HepG2 (cell line): Measurements from ENCODE around the gene HCRTR1. TPM values are rescaled to one million over a fixed set of nuclear protein-coding genes. Genes with fewer than 3 reads are reported as not detected.

Source experiments
- FOSL1 ChIP-seq: sonication (generic); formaldehyde crosslinking; IDR thresholded peaks from 2 replicates; pipeline ENCODE4 v1.9.0; 2021; ENCODE audit warnings: missing genetic modification reagents, borderline replicate concordance
- FOSL2 ChIP-seq: sonication (generic); formaldehyde crosslinking; IDR thresholded peaks from 2 replicates; pipeline ENCODE4 v1.4.0; 2020; ENCODE audit warnings: missing genetic modification reagents
- HOXA5 ChIP-seq: sonication (generic); formaldehyde crosslinking; IDR thresholded peaks from 2 replicates; pipeline ENCODE4 v1.4.0; 2020; ENCODE audit warnings: missing genetic modification reagents
- MAFF ChIP-seq: IDR thresholded peaks from 2 replicates; pipeline ENCODE4 v1.6.1; 2011; ENCODE audit warnings: low read depth, low read length, improper control_type of control experiment
- MAZ ChIP-seq, 2 experiments: sonication (generic) in 1 of 2; formaldehyde crosslinking in 1 of 2; IDR thresholded peaks; 2 replicates each; pipeline versions ENCODE4 v1.5.0 to v1.6.1; 2012 to 2020; ENCODE audit warnings: low read depth in 2 of 2, mild to moderate bottlenecking in 2 of 2, borderline replicate concordance in 1 of 2, improper control_type of control experiment in 1 of 2, low read length in 1 of 2, missing genetic modification reagents in 1 of 2, moderate library complexity in 1 of 2
- NFE2 ChIP-seq: sonication (generic); formaldehyde crosslinking; IDR thresholded peaks from 2 replicates; pipeline ENCODE4 v1.4.0; 2020; ENCODE audit warnings: missing genetic modification reagents
- RAD21 ChIP-seq: fragments of 450-650 bp; formaldehyde crosslinking; IDR thresholded peaks from 2 replicates; pipeline ENCODE4 v1.5.0; 2020; ENCODE audit warnings: mild to moderate bottlenecking
- RELA ChIP-seq: sonication (generic); formaldehyde crosslinking; IDR thresholded peaks from 2 replicates; pipeline ENCODE4 v1.4.0; 2020; ENCODE audit warnings: missing genetic modification reagents
- SAFB2 ChIP-seq: sonication (generic); formaldehyde crosslinking; IDR thresholded peaks from 2 replicates; pipeline ENCODE4 v1.5.1; 2020; ENCODE audit warnings: missing genetic modification reagents, low read depth, mild to moderate bottlenecking, borderline replicate concordance
- SMC3 ChIP-seq: IDR thresholded peaks from 2 replicates; pipeline ENCODE4 v1.6.1; 2011; ENCODE audit warnings: low read length, improper control_type of control experiment
- STAT5B ChIP-seq: sonication (generic); formaldehyde crosslinking; IDR thresholded peaks from 2 replicates; pipeline ENCODE4 v1.4.0; 2020; ENCODE audit warnings: missing genetic modification reagents
- ZBTB1 ChIP-seq: sonication (generic); formaldehyde crosslinking; IDR thresholded peaks from 2 replicates; pipeline ENCODE4 v1.4.0; 2020; ENCODE audit warnings: missing genetic modification reagents, borderline replicate concordance
- ZNF350 ChIP-seq: sonication (generic); formaldehyde crosslinking; IDR thresholded peaks from 2 replicates; pipeline ENCODE4 v1.4.0; 2020; ENCODE audit warnings: mild to moderate bottlenecking, low read depth, missing genetic modification reagents, borderline replicate concordance
- ZNF446 ChIP-seq: sonication (generic); formaldehyde crosslinking; IDR thresholded peaks from 2 replicates; pipeline ENCODE4 v1.5.0; 2020; ENCODE audit warnings: mild to moderate bottlenecking, missing genetic modification reagents
- ZNF496 ChIP-seq: sonication (generic); formaldehyde crosslinking; IDR thresholded peaks from 2 replicates; pipeline ENCODE4 v1.8.1; 2023; ENCODE audit warnings: mild to moderate bottlenecking, moderate library complexity, missing genetic modification reagents; ENCODE audit not compliant: insufficient replicate concordance
- ZNF614 ChIP-seq: IDR thresholded peaks from 2 replicates; pipeline ENCODE4 v1.6.1; 2018; ENCODE audit warnings: missing biosample characterization, missing genetic modification reagents, inconsistent platforms, borderline replicate concordance
- ZZZ3 ChIP-seq: sonication (generic); formaldehyde crosslinking; IDR thresholded peaks from 2 replicates; pipeline ENCODE4 v1.4.0; 2020; ENCODE audit warnings: missing genetic modification reagents, mild to moderate bottlenecking, borderline replicate concordance
- polyA plus RNA-seq, 8 experiments: library from polyadenylated mRNA; depleted of rRNA in 3 of 8; stranded (reverse) in 7 of 8; unstranded in 1 of 8; fragments of >200 nt; fragmentation: Illumina TruSeq in 4 of 8; extraction: Trizol in 4 of 8; gene quantifications; 2 replicates each; pipeline versions ENCODE4 v1.2.1 to v1.2.3, GENCODE V29; 2011 to 2016; ENCODE audit warnings: low read depth in 4 of 8, missing spikeins in 1 of 8, mixed read lengths in 1 of 8; ENCODE audit not compliant: insufficient read depth in 1 of 8
- total RNA-seq, 5 experiments: library from RNA; depleted of rRNA; stranded (reverse); fragments of >200 nt; fragmentation: Illumina TruSeq; extraction: Trizol; gene quantifications; 2 replicates each; pipeline ENCODE4 v1.2.3, GENCODE V29; 2016; ENCODE audit warnings: low read depth in 1 of 5
- TF ChIP-seq, protein P1 (sequence below): sonication (generic); formaldehyde crosslinking; IDR thresholded peaks from 2 replicates; pipeline ENCODE4 v1.5.0; 2020; ENCODE audit warnings: missing genetic modification reagents
- TF ChIP-seq, protein P2 (sequence below): sonication (generic); formaldehyde crosslinking; IDR thresholded peaks from 2 replicates; pipeline ENCODE4 v1.8.0; 2022; ENCODE audit warnings: mild to moderate bottlenecking, missing genetic modification reagents
- TF ChIP-seq, protein P3 (sequence below): sonication (generic); formaldehyde crosslinking; IDR thresholded peaks from 2 replicates; pipeline ENCODE4 v1.5.0; 2020; ENCODE audit warnings: mild to moderate bottlenecking, missing genetic modification reagents
- TF ChIP-seq, protein P4 (sequence below): sonication (generic); formaldehyde crosslinking; IDR thresholded peaks from 2 replicates; pipeline ENCODE4 v1.4.0; 2020; ENCODE audit warnings: missing genetic modification reagents
- TF ChIP-seq, protein P5 (sequence below): IDR thresholded peaks from 2 replicates; pipeline ENCODE4 v1.6.1; 2012; ENCODE audit warnings: inconsistent platforms

Gene HCRTR1
- total and polyA plus RNA-seq, 2 of the 13 experiments (the other 11 are each of a cell fraction or from before 2014, with no cell fraction given) = not detected

DNA sequence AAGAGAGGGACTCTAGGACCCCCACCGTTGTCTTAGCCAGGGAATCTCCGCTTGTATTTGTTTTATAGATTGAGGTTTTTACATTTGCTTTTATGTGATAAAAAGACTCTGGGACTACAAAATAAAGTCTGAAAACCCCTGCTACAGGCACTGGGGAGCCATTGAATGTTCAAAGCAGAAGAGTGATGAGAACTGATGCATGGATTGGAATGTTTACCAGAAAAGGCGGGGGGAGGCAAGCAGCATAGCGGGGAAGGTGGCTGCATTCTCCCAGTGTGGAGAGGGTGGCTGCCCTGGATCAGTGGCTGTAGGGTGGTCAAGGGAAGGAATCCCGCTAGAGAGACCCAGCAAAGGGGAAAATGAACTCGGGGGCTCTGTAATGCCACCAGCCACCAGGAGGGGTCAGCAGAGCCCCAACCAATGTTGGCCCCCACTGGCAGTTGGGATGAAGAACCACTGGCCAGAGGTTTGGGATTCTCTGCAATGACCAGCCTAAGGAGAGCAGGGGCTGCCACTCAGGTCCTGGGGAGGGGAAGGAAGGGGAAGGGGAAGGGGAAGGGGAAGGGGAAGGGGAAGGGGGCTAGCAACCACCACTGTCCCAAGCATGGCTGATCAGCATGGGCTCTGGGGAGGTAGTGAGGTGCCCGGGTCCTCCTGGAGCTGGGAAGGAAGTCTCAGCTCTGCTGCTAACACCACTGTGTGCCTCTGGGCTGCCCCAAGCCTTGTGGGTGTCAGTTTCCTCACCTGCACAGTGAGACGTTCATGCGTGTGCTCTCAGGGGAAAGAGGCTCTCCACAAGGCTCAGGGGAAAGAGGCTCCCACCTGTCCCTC lies 46.3 kb downstream of the HCRTR1 start (continued):
- TF ChIP-seq, protein P1, sequence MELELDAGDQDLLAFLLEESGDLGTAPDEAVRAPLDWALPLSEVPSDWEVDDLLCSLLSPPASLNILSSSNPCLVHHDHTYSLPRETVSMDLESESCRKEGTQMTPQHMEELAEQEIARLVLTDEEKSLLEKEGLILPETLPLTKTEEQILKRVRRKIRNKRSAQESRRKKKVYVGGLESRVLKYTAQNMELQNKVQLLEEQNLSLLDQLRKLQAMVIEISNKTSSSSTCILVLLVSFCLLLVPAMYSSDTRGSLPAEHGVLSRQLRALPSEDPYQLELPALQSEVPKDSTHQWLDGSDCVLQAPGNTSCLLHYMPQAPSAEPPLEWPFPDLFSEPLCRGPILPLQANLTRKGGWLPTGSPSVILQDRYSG (CRISPR knock-in tag) = no peak
- no peak for TF ChIP-seq ZNF350
- no peak for TF ChIP-seq ZNF496
- TF ChIP-seq, protein P2, sequence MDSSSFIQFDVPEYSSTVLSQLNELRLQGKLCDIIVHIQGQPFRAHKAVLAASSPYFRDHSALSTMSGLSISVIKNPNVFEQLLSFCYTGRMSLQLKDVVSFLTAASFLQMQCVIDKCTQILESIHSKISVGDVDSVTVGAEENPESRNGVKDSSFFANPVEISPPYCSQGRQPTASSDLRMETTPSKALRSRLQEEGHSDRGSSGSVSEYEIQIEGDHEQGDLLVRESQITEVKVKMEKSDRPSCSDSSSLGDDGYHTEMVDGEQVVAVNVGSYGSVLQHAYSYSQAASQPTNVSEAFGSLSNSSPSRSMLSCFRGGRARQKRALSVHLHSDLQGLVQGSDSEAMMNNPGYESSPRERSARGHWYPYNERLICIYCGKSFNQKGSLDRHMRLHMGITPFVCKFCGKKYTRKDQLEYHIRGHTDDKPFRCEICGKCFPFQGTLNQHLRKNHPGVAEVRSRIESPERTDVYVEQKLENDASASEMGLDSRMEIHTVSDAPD (CRISPR knock-in tag) = no peak
- TF ChIP-seq, protein P3, sequence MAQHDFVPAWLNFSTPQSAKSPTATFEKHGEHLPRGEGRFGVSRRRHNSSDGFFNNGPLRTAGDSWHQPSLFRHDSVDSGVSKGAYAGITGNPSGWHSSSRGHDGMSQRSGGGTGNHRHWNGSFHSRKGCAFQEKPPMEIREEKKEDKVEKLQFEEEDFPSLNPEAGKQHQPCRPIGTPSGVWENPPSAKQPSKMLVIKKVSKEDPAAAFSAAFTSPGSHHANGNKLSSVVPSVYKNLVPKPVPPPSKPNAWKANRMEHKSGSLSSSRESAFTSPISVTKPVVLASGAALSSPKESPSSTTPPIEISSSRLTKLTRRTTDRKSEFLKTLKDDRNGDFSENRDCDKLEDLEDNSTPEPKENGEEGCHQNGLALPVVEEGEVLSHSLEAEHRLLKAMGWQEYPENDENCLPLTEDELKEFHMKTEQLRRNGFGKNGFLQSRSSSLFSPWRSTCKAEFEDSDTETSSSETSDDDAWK (CRISPR knock-in tag) = no peak
- TF ChIP-seq ZBTB1 (CRISPR knock-in tag) = no peak
- TF ChIP-seq ZZZ3 (CRISPR knock-in tag) = no peak
- TF ChIP-seq STAT5B (CRISPR knock-in tag) = no peak
- peak; percentile 95 for TF ChIP-seq RAD21 (CRISPR knock-in tag)
- TF ChIP-seq SAFB2 (CRISPR knock-in tag) = no peak
- TF ChIP-seq, protein P4, sequence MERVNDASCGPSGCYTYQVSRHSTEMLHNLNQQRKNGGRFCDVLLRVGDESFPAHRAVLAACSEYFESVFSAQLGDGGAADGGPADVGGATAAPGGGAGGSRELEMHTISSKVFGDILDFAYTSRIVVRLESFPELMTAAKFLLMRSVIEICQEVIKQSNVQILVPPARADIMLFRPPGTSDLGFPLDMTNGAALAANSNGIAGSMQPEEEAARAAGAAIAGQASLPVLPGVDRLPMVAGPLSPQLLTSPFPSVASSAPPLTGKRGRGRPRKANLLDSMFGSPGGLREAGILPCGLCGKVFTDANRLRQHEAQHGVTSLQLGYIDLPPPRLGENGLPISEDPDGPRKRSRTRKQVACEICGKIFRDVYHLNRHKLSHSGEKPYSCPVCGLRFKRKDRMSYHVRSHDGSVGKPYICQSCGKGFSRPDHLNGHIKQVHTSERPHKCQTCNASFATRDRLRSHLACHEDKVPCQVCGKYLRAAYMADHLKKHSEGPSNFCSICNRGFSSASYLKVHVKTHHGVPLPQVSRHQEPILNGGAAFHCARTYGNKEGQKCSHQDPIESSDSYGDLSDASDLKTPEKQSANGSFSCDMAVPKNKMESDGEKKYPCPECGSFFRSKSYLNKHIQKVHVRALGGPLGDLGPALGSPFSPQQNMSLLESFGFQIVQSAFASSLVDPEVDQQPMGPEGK (CRISPR knock-in tag) = peak; percentile 44; the same call in 1 of the 2 replicates
- TF ChIP-seq FOSL2 (CRISPR knock-in tag) = peak; percentile 42; the same call in 1 of the 2 replicates
- TF ChIP-seq RELA (CRISPR knock-in tag) = no peak
- peak; percentile 34; the same call in 1 of the 2 replicates for TF ChIP-seq MAFF
- no peak for TF ChIP-seq HOXA5 (CRISPR knock-in tag)
- TF ChIP-seq, protein P5, sequence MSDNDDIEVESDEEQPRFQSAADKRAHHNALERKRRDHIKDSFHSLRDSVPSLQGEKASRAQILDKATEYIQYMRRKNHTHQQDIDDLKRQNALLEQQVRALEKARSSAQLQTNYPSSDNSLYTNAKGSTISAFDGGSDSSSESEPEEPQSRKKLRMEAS = no peak
- TF ChIP-seq ZNF614 (CRISPR knock-in tag) = no peak
- peak; percentile 20; the same call in 1 of the 2 replicates for TF ChIP-seq MAZ (IDR thresholded peaks at IDR 0.05; ENCODE audit: borderline replicate concordance, low read depth, low read length)
- no peak for TF ChIP-seq MAZ (CRISPR knock-in tag; IDR thresholded peaks at IDR 0.05; ENCODE audit: low read depth)
- TF ChIP-seq FOSL1 (CRISPR knock-in tag) = no peak
- TF ChIP-seq NFE2 (CRISPR knock-in tag) = no peak
- no peak for TF ChIP-seq ZNF446 (CRISPR knock-in tag)
- TF ChIP-seq SMC3 = peak; percentile 98
